ENCODE data around the gene HPS5.
"Not testable (repeated sequence)": the region's sequence is repeated elsewhere in the genome, so short reads cannot be mapped to it uniquely, and the experiment has no call there.

Gene HPS5

DNA sequence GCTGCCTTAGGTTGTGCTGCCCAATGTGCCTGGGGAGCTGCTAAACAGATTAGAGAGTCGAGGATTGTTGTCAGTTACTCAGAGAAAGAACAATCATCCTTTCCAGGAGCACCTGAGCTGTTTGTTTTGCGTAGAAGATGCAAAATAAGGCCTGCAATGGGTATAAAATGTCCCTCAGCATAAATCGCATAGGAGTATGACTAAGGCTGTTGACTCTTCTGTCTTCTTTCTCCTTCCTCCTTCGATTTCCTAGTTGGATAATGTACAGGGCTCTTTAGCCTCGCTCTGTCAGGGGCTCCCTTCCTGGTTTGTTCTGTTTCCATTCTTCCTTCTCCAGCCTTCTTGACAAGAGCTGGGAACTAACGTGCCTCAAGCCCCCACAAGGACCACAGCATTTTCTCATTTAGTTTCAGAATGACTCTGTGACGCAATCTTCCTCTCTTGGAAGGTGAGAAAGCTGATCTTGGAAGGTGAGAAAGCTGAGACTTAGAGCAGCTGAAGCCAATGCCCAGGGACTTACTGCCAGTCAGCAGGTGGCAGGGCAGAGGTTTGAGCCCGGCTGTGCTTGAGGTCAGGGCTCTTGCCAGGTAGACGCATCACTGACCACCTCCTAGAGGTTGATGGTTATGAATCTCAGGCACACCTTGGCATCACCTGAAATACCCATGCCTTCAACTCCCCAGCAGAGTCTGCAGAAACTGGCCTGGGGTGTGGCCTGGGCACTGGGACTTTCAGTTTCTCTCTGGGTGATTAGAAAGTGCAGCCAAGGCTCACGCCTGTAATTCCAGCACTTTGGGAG lies 54.4 kb downstream of the HPS5 start:
- H3K4me3 ChIP-seq (ENCODE audit: low read depth in 1 of 2, low read length in 2 of 2); H3K27ac ChIP-seq (ENCODE audit: low read depth, low read length); H3K9ac ChIP-seq (ENCODE audit: low read length): not testable (repeated sequence)

DNA sequence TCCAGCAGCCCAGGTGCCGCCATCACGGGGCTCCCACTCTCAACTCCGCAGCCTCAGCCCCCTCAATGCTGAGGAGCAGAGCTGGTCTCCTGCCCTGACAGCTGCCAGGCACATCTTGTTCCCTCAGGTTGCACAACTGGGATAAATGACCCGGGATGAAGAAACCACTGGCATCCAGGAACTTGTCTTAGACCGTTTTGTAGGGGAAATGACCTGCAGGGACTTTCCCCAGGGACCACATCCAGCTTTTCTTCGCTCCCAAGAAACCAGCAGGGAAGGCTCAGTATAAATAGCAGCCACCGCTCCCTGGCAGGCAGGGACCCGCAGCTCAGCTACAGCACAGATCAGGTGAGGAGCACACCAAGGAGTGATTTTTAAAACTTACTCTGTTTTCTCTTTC lies 56.0 kb downstream of the HPS5 start, which contains the start of gene SAA1:
Gene SAA1, plus strand, starts transcription at position 316 of the 400 bp plus-strand sequence. CDS start 624 bp downstream, outside the sequence.
- Histone ChIP-seq H3K36me3 (ENCODE audit: insufficient read depth, low read length) (no peaks in the 10 kb centered on the region), H3K27me3 (ENCODE audit: control insufficient read depth in 1 of 2, insufficient read depth in 2 of 2, low read length in 2 of 2) (no peaks in the 10 kb centered on the region), H3K9me3 (ENCODE audit: low read length) (no peaks in the 10 kb centered on the region), H3K4me1 (ENCODE audit: insufficient read depth, low read length) (no peaks in the 10 kb centered on the region), H3K9ac (ENCODE audit: low read length) (no peak within 1 kb of the TSS), H3K27ac (ENCODE audit: low read depth, low read length) (no peak within 1 kb of the TSS), H3K4me3 (ENCODE audit: low read depth in 1 of 2, low read length in 2 of 2) (no peak within 1 kb of the TSS)

More for the DNA sequence above, 54.4 kb downstream of the HPS5 start:
- not testable (repeated sequence) for H3K36me3 ChIP-seq (ENCODE audit: insufficient read depth, low read length); H3K4me1 ChIP-seq (ENCODE audit: insufficient read depth, low read length); H3K9me3 ChIP-seq (ENCODE audit: low read length); H3K27me3 ChIP-seq (ENCODE audit: control insufficient read depth in 1 of 2, insufficient read depth in 2 of 2, low read length in 2 of 2)

DNA sequence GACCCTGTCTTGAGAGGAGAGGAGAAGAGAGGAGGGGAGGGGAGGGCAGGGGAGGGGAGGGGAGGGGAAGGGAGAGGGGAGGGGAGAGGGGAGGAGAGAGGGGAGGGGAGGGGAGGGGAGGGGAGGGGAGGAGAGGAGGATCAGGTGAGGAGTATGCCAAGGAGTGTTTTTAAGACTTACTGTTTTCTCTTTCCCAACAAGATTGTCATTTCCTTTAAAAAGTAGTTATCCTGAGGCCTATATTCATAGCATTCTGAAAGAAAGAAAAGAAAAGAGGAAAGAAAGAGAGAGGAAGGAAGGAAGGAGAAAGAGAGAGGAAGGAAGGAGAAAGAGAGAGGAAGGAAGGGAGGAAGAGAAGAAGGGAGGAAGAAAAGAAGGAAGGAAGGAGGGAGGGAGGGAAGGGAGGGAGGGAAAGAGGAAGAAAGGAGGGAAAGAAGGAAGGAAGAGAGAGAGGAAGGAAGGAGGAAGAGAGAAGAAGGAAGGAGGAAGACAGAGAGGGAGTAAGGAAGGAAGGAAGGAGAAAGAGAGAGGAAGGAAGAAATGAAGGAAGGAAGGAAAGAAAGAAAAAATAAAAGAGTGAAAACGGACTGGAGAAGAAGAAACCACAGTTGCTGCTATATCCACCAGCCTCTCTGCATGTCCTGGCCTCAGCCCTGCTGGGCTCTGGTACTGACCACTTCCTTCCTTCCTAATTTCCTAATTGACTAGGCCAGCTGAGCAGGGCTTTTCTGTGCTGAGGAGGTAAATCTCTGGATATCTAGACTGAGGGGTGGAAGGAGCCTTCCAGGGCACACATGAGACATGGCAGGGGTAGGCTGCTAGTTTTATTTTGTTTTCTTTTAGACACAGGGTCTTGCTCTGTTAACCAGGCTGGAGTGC lies 57.0 kb downstream of the HPS5 start:
- Histone ChIP-seq H3K9me3 (ENCODE audit: low read length) (no peaks in the 10 kb centered on the region), H3K4me1 (ENCODE audit: insufficient read depth, low read length) (no peaks in the 10 kb centered on the region), H3K27ac (ENCODE audit: low read depth, low read length) (no peak overlapping the region), H3K4me3 (ENCODE audit: low read depth in 1 of 2, low read length in 2 of 2) (no peak overlapping the region), H3K9ac (ENCODE audit: low read length) (no peak overlapping the region), H3K27me3 (ENCODE audit: control insufficient read depth in 1 of 2, insufficient read depth in 2 of 2, low read length in 2 of 2) (no peaks in the 10 kb centered on the region), H3K36me3 (ENCODE audit: insufficient read depth, low read length) (no peaks in the 10 kb centered on the region)

DNA sequence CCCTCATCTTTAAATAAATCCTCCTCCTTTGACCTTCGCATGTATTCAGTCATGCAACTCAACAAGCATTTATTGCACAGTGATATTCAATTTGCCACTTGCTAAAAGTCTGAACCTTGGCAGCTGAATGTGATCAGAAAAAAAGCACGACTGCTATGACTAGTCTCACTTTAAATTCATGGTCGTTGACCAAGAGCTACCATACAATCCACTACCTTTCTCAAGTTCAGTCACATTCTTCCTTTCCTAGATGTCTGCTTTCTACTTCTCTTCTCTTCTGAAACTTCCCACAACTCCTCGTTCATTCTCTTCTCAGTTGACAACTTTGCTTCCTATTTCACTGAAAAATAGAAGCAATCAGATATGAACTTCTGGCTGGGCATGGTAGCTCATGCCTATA lies 57.9 kb downstream of the HPS5 start:
- Histone ChIP-seq H3K27ac (ENCODE audit: low read depth, low read length) (no peak overlapping the region), H3K9me3 (ENCODE audit: low read length) (no peaks in the 10 kb centered on the region), H3K9ac (ENCODE audit: low read length) (no peak overlapping the region), H3K27me3 (ENCODE audit: control insufficient read depth in 1 of 2, insufficient read depth in 2 of 2, low read length in 2 of 2) (no peaks in the 10 kb centered on the region), H3K36me3 (ENCODE audit: insufficient read depth, low read length) (no peaks in the 10 kb centered on the region), H3K4me3 (ENCODE audit: low read depth in 1 of 2, low read length in 2 of 2) (no peak overlapping the region), H3K4me1 (ENCODE audit: insufficient read depth, low read length) (no peaks in the 10 kb centered on the region)

DNA sequence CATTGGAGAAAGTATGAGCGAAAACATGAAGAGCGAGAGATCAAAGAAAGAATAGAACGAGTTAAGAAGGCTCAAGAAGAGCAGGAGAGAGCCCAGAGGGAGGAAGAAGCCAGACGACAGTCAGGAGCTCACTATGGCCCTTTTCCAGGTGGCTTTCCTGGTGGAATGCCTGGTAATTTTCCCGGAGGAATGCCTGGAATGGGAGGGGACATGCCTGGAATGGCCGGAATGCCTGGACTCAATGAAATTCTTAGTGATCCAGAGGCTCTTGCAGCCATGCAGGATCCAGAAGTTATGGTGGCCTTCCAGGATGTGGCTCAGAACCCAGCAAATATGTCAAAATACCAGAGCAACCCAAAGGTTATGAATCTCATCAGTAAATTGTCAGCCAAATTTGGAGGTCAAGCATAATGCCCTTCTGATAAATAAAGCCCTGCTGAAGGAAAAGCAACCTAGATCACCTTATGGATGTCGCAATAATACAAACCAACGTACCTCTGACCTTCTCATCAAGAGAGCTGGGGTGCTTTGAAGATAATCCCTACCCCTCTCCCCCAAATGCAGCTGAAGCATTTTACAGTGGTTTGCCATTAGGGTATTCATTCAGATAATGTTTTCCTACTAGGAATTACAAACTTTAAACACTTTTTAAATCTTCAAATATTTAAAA lies 59.1 kb downstream of the HPS5 start:
- H3K9me3 ChIP-seq (ENCODE audit: low read length); H3K27ac ChIP-seq (ENCODE audit: low read depth, low read length); H3K4me3 ChIP-seq (ENCODE audit: low read depth in 1 of 2, low read length in 2 of 2); H3K9ac ChIP-seq (ENCODE audit: low read length); H3K4me1 ChIP-seq (ENCODE audit: insufficient read depth, low read length); H3K36me3 ChIP-seq (ENCODE audit: insufficient read depth, low read length); H3K27me3 ChIP-seq (ENCODE audit: control insufficient read depth in 1 of 2, insufficient read depth in 2 of 2, low read length in 2 of 2): not testable (repeated sequence)

DNA sequence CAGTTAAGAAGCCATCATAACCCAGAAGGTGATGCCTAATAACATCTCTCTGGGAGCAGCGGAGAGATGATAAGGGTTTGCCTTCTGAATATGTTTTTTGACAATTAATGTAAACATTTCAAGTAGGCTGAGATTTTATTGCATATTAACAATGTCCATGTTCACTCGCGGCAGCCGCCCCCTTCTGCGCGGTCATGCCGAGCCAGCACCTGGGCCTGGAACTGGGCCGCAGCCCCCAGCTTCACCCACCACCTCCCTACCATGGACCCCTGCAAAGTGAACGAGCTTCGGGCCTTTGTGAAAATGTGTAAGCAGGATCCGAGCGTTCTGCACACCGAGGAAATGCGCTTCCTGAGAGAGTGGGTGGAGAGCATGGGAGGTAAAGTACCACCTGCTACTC lies 60.2 kb downstream of the HPS5 start:
- no peak overlapping the region for H3K4me3 ChIP-seq (ENCODE audit: low read depth in 1 of 2, low read length in 2 of 2)
- no peaks in the 10 kb centered on the region for H3K36me3 ChIP-seq (ENCODE audit: insufficient read depth, low read length)
- H3K9me3 ChIP-seq (ENCODE audit: low read length): no peaks in the 10 kb centered on the region
- no peaks in the 10 kb centered on the region for H3K4me1 ChIP-seq (ENCODE audit: insufficient read depth, low read length)
- H3K27ac ChIP-seq (ENCODE audit: low read depth, low read length): no peak overlapping the region
- no peaks in the 10 kb centered on the region for H3K27me3 ChIP-seq (ENCODE audit: control insufficient read depth in 1 of 2, insufficient read depth in 2 of 2, low read length in 2 of 2)
- no peak overlapping the region for H3K9ac ChIP-seq (ENCODE audit: low read length)

GRCh38 chr11:18259259-18259658 lies 62.7 kb downstream of the HPS5 start:
- no peaks in the 10 kb centered on the region for H3K36me3 ChIP-seq (ENCODE audit: insufficient read depth, low read length)
- H3K27ac ChIP-seq (ENCODE audit: low read depth, low read length): no peak overlapping the region
- no peak overlapping the region for H3K9ac ChIP-seq (ENCODE audit: low read length)
- H3K4me1 ChIP-seq (ENCODE audit: insufficient read depth, low read length): no peaks in the 10 kb centered on the region
- no peaks in the 10 kb centered on the region for H3K27me3 ChIP-seq (ENCODE audit: control insufficient read depth in 1 of 2, insufficient read depth in 2 of 2, low read length in 2 of 2)
- H3K4me3 ChIP-seq (ENCODE audit: low read depth in 1 of 2, low read length in 2 of 2): no peak overlapping the region
- no peaks in the 10 kb centered on the region for H3K9me3 ChIP-seq (ENCODE audit: low read length)

DNA sequence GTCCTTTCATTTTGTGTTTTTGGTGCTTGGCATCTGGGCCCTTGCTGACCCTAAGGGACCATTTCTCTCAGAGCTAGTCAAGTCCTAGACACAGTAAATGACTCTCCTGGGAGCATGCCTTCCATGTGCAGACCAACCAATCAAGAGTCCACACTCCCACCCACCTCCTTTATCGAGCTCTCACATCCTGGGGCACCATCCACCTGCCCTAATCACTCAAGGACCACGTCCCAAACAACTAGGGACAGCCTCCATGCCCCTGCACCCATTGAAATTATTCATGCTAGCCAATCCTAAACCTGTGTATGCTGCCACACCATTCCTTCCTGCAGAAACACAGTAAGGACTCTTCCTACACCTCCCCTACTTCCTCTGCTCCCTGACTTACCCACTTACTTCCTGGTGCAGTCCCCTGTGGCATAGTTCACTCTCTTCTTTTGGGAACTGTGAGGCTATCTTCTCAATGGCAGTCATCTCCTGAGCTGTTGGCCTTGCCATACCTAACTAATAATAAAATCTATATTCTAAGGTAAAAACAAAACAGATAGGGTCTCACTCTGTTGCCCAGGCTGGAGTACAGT lies 67.1 kb downstream of the HPS5 start:
- no peaks in the 10 kb centered on the region for H3K9me3 ChIP-seq (ENCODE audit: low read length)
- H3K4me1 ChIP-seq (ENCODE audit: insufficient read depth, low read length): no peaks in the 10 kb centered on the region
- no peak overlapping the region for H3K9ac ChIP-seq (ENCODE audit: low read length)
- H3K27me3 ChIP-seq (ENCODE audit: control insufficient read depth in 1 of 2, insufficient read depth in 2 of 2, low read length in 2 of 2): no peaks in the 10 kb centered on the region
- no peaks in the 10 kb centered on the region for H3K36me3 ChIP-seq (ENCODE audit: insufficient read depth, low read length)
- H3K4me3 ChIP-seq (ENCODE audit: low read depth in 1 of 2, low read length in 2 of 2): no peak overlapping the region
- no peak overlapping the region for H3K27ac ChIP-seq (ENCODE audit: low read depth, low read length)

GRCh38 chr11:18253778-18254338 lies 68.1 kb downstream of the HPS5 start:
- no peaks in the 10 kb centered on the region for H3K4me1 ChIP-seq (ENCODE audit: insufficient read depth, low read length)
- no peak overlapping the region for H3K4me3 ChIP-seq (ENCODE audit: low read depth in 1 of 2, low read length in 2 of 2)
- no peaks in the 10 kb centered on the region for H3K36me3 ChIP-seq (ENCODE audit: insufficient read depth, low read length)
- H3K9ac ChIP-seq (ENCODE audit: low read length): no peak overlapping the region
- no peak overlapping the region for H3K27ac ChIP-seq (ENCODE audit: low read depth, low read length)
- no peaks in the 10 kb centered on the region for H3K27me3 ChIP-seq (ENCODE audit: control insufficient read depth in 1 of 2, insufficient read depth in 2 of 2, low read length in 2 of 2)
- no peaks in the 10 kb centered on the region for H3K9me3 ChIP-seq (ENCODE audit: low read length)

GRCh38 chr11:18253233-18253632 lies 68.7 kb downstream of the HPS5 start:
- H3K4me3 ChIP-seq (ENCODE audit: low read depth in 1 of 2, low read length in 2 of 2): no peak overlapping the region
- no peak overlapping the region for H3K27ac ChIP-seq (ENCODE audit: low read depth, low read length)
- H3K4me1 ChIP-seq (ENCODE audit: insufficient read depth, low read length): no peaks in the 10 kb centered on the region
- H3K36me3 ChIP-seq (ENCODE audit: insufficient read depth, low read length): no peaks in the 10 kb centered on the region
- H3K9ac ChIP-seq (ENCODE audit: low read length): no peak overlapping the region
- no peaks in the 10 kb centered on the region for H3K9me3 ChIP-seq (ENCODE audit: low read length)
- H3K27me3 ChIP-seq (ENCODE audit: control insufficient read depth in 1 of 2, insufficient read depth in 2 of 2, low read length in 2 of 2): no peaks in the 10 kb centered on the region

DNA sequence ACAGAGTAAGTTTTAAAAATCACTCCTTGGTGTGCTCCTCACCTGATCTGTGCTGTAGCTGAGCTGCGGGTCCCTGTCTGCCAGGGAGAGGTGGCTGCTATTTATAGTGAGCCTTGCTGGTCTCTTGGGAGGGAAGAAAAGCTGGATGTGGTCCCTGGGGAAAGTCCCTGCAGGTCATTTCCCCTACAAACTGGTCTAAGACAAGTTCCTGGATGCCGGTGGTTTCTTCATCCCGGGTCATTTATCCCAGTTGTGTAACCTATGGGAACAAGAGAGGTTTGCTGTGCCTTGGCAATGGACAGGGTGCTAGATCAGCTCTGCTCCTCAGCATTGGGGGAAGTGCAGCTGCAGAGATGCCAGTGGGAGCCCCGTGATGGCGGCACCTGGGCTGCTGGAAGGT lies 73.4 kb downstream of the HPS5 start, which contains the start of gene SAA2:
Gene SAA2, minus strand, starts transcription at position 108 of the 400 bp plus-strand sequence. CDS start 657 bp downstream, outside the sequence.
- Histone ChIP-seq H3K4me3 (ENCODE audit: low read depth in 1 of 2, low read length in 2 of 2) (no peak within 1 kb of the TSS), H3K36me3 (ENCODE audit: insufficient read depth, low read length) (no peaks in the 10 kb centered on the region), H3K27ac (ENCODE audit: low read depth, low read length) (no peak within 1 kb of the TSS), H3K9ac (ENCODE audit: low read length) (no peak within 1 kb of the TSS), H3K4me1 (ENCODE audit: insufficient read depth, low read length) (no peaks in the 10 kb centered on the region), H3K27me3 (ENCODE audit: control insufficient read depth in 1 of 2, insufficient read depth in 2 of 2, low read length in 2 of 2) (no peaks in the 10 kb centered on the region), H3K9me3 (ENCODE audit: low read length) (no peaks in the 10 kb centered on the region)
